Activated T-cell treated with anti-CD3 and anti-CD28 coated beads, Interleukin-2, amount 50 U/mL, for 48 hours (primary cell): ENCODE measurements around the gene COLQ.
"Not testable (repeated sequence)": the region's sequence is repeated elsewhere in the genome, so short reads cannot be mapped to it uniquely, and the experiment has no call there.

Experiments used
- DNase-seq, 2 experiments: peaks; one replicate each; pipeline ENCODE4 v3.0.0-alpha.2; 2020

The COLQ gene

GRCh38 chr3:15521573-15521965, at the start of gene COLQ:
Gene COLQ, minus strand, starts transcription at chr3:15521706. Its CDS starts 81 bp downstream, at chr3:15521625.
- DNase-seq: no peak

- no peak for DNase-seq
Observed at GRCh38 chr3:15563190-15563589, 41.7 kb upstream of the COLQ start.

- no peak for DNase-seq
Observed at GRCh38 chr3:15562560-15562959, 41.1 kb upstream of the COLQ start.

- no peak for DNase-seq
Observed at GRCh38 chr3:15558581-15558980, 37.1 kb upstream of the COLQ start.

- peak; percentile 72 to 73 for DNase-seq
Observed at GRCh38 chr3:15557511-15557946, 36.0 kb upstream of the COLQ start.

GRCh38 chr3:15556512-15556911, 35.0 kb upstream of the COLQ start:
- no peak for DNase-seq

- no peak for DNase-seq
Observed at GRCh38 chr3:15553749-15554148, 32.2 kb upstream of the COLQ start.

- DNase-seq: no peak
Observed at GRCh38 chr3:15551902-15552301, 30.4 kb upstream of the COLQ start.

GRCh38 chr3:15549846-15550245, 28.3 kb upstream of the COLQ start:
- DNase-seq: no peak

GRCh38 chr3:15542614-15543013, 21.1 kb upstream of the COLQ start:
- no peak for DNase-seq

GRCh38 chr3:15541371-15541770, 19.9 kb upstream of the COLQ start:
- DNase-seq: no peak

- no peak for DNase-seq
Observed at GRCh38 chr3:15539066-15539465, 17.6 kb upstream of the COLQ start.

GRCh38 chr3:15538345-15538744, 16.8 kb upstream of the COLQ start:
- no peak for DNase-seq

GRCh38 chr3:15536856-15537255, 15.3 kb upstream of the COLQ start:
- DNase-seq: no peak

GRCh38 chr3:15535732-15536131, 14.2 kb upstream of the COLQ start:
- peak; percentile 41 to 55 for DNase-seq

- not testable (repeated sequence) for DNase-seq
Observed at GRCh38 chr3:15532614-15533013, 11.1 kb upstream of the COLQ start.

- DNase-seq: no peak
Observed at GRCh38 chr3:15531346-15531745, 9.8 kb upstream of the COLQ start.

GRCh38 chr3:15528854-15529537, 7.5 kb upstream of the COLQ start:
- DNase-seq: no peak

GRCh38 chr3:15527031-15527459, 5.5 kb upstream of the COLQ start:
- DNase-seq: no peak

GRCh38 chr3:15525790-15526189, 4.3 kb upstream of the COLQ start:
- no peak for DNase-seq

- no peak for DNase-seq
Observed at GRCh38 chr3:15523660-15524417, 2.3 kb upstream of the COLQ start.

GRCh38 chr3:15522016-15522415, 510 bp upstream of the COLQ start:
- DNase-seq: no peak

GRCh38 chr3:15520804-15521572, 518 bp downstream of the COLQ start:
- no peak for DNase-seq

GRCh38 chr3:15520185-15520584, 1.3 kb downstream of the COLQ start:
- peak in 1 of 2 experiments; percentile 35 for DNase-seq
